Endothelial cell of umbilical vein (primary cell): ENCODE measurements around the gene NRROS. TPM values are rescaled to one million over a fixed set of nuclear protein-coding genes. Genes with fewer than 3 reads are reported as not detected.
"Not testable (repeated sequence)": the region's sequence is repeated elsewhere in the genome, so short reads cannot be mapped to it uniquely, and the experiment has no call there.

Source experiments
- BruUV-seq: library from RNA; stranded (reverse); fragments of 400-500 nt; replicated peaks from 2 replicates; lab custom pipeline; 2021; lab: Mats Ljungman, UMichigan
- CTCF ChIA-PET: fragments of 300-600, 350-600 bp; sonication (Branson Sonifier 250); formaldehyde crosslinking; loops from one replicate; lab custom pipeline; 2021; ENCODE audit warnings: antibody characterized with exemption, inconsistent platforms; lab: Charles Lee
- POLR2A ChIA-PET: fragments of 300-600, 350-600 bp; sonication (Branson Sonifier 250); formaldehyde crosslinking; loops from one replicate; lab custom pipeline; 2021; ENCODE audit warnings: antibody characterized with exemption, inconsistent platforms; lab: Charles Lee
- DNase-seq: peaks from one replicate; pipeline ENCODE4 v3.0.0-alpha.2; 2011; ENCODE audit warnings: low read depth, low spot score
- FAIRE-seq: peaks from 2 replicates; lab custom pipeline; 2011; peaks lifted over from hg19 to GRCh38; lab: Jason Lieb, UNC
- H2AFZ ChIP-seq: 2 replicates; pipeline ENCODE4 v1.6.0; 2012; ENCODE audit warnings: low read depth, low read length, control low read depth, inconsistent platforms
- H3K27ac ChIP-seq: 2 replicates; pipeline ENCODE4 v1.5.1; 2011; ENCODE audit warnings: low read depth, mild to moderate bottlenecking, control low read depth, low read length, moderate library complexity; ENCODE audit not compliant: insufficient read depth
- H3K27me3 ChIP-seq, 2 experiments: 2 replicates each; pipeline versions ENCODE4 v1.6.0 to v1.6.1; 2011; ENCODE audit warnings: low read length in 2 of 2, mixed read lengths in 1 of 2; ENCODE audit not compliant: control insufficient read depth in 2 of 2, insufficient read depth in 2 of 2
- H3K36me3 ChIP-seq, 2 experiments: 2 replicates in 1 of 2; 3 replicates in 1 of 2; pipeline ENCODE4 v1.5.1; 2011; ENCODE audit warnings: low read length in 2 of 2, mild to moderate bottlenecking in 1 of 2, moderate library complexity in 1 of 2; ENCODE audit not compliant: control insufficient read depth in 2 of 2, insufficient read depth in 2 of 2; ENCODE audit errors: extremely low read depth in 1 of 2
- H3K4me1 ChIP-seq: 3 replicates; pipeline ENCODE4 v1.5.1; 2011; ENCODE audit warnings: mild to moderate bottlenecking, low read length; ENCODE audit not compliant: control insufficient read depth, insufficient read depth; ENCODE audit errors: extremely low read depth
- H3K4me2 ChIP-seq: 2 replicates; pipeline ENCODE4 v1.6.1; 2011; ENCODE audit warnings: low read length, control low read depth, mixed read lengths; ENCODE audit not compliant: insufficient read depth
- H3K4me3 ChIP-seq, 3 experiments: fragments of 200-600 bp in 1 of 3; sonication (generic), shearing (Covaris generic) in 1 of 3; replicated peaks in 1 of 3; 2 replicates each; pipeline ENCODE4 v1.5.1; 2011 to 2016; ENCODE audit warnings: control low read depth in 3 of 3, low read length in 3 of 3, mild to moderate bottlenecking in 2 of 3, inconsistent platforms in 1 of 3, low read depth in 1 of 3, moderate library complexity in 1 of 3; ENCODE audit not compliant: insufficient read depth in 1 of 3
- H3K79me2 ChIP-seq: 2 replicates; pipeline ENCODE4 v1.6.0; 2012; ENCODE audit warnings: low read length, inconsistent platforms; ENCODE audit not compliant: control insufficient read depth, insufficient read depth
- H3K9ac ChIP-seq: replicated peaks from 2 replicates; pipeline ENCODE3; 2011; ENCODE audit warnings: low read length, control low read depth; ENCODE audit not compliant: insufficient read depth; ENCODE audit errors: extremely low read depth
- H3K9me1 ChIP-seq: replicated peaks from 3 replicates; pipeline ENCODE4 v1.6.0; 2011; ENCODE audit warnings: mild to moderate bottlenecking, low read length; ENCODE audit not compliant: control insufficient read depth, insufficient read depth; ENCODE audit errors: extremely low read depth
- H3K9me3 ChIP-seq: replicated peaks from 2 replicates; pipeline ENCODE4 v1.5.1; 2012; ENCODE audit warnings: low read length, inconsistent platforms; ENCODE audit not compliant: control insufficient read depth, insufficient read depth
- H4K20me1 ChIP-seq: replicated peaks from 2 replicates; pipeline ENCODE3; 2011; ENCODE audit warnings: mild to moderate bottlenecking, low read length; ENCODE audit not compliant: control insufficient read depth, insufficient read depth; ENCODE audit errors: extremely low read depth
- CTCF ChIP-seq, 2 donors: IDR thresholded peaks; 1 replicate in 1 of 2; 2 replicates in 1 of 2; pipeline ENCODE4 v1.5.1; 2011; ENCODE audit warnings: low read length in 2 of 2, mild to moderate bottlenecking in 2 of 2, moderate library complexity in 2 of 2, control low read depth in 1 of 2, inconsistent platforms in 1 of 2, low read depth in 1 of 2; ENCODE audit not compliant: insufficient read depth in 1 of 2; ENCODE audit errors: extremely low read depth in 1 of 2
- EZH2 ChIP-seq: IDR thresholded peaks from 2 replicates; pipeline ENCODE4 v1.6.1; 2012; ENCODE audit warnings: borderline replicate concordance, low read depth, mild to moderate bottlenecking, moderate library complexity, low read length, inconsistent platforms; ENCODE audit not compliant: severe bottlenecking
- FOS ChIP-seq: IDR thresholded peaks from 2 replicates; pipeline ENCODE4 v1.6.1; 2011; ENCODE audit warnings: mild to moderate bottlenecking, low read length, moderate library complexity, borderline replicate concordance; ENCODE audit not compliant: insufficient read depth
- GATA2 ChIP-seq: IDR thresholded peaks from 2 replicates; pipeline ENCODE4 v1.7.0; 2011; ENCODE audit warnings: low read depth, mild to moderate bottlenecking, moderate library complexity, mixed read lengths, low read length; ENCODE audit not compliant: insufficient read length, insufficient read depth
- JUN ChIP-seq: IDR thresholded peaks from 2 replicates; pipeline ENCODE4 v1.6.1; 2011; ENCODE audit warnings: borderline replicate concordance, low read depth; ENCODE audit not compliant: insufficient read length, insufficient read depth
- MYC ChIP-seq: IDR thresholded peaks from one replicate; pipeline ENCODE4 v1.6.1; 2011; ENCODE audit warnings: mild to moderate bottlenecking, low read depth, low read length
- POLR2A ChIP-seq: IDR thresholded peaks from 2 replicates; pipeline ENCODE4 v1.6.1; 2012; ENCODE audit warnings: low read depth, mild to moderate bottlenecking, control low read depth, low read length
- POLR2AphosphoS5 ChIP-seq: IDR thresholded peaks from 2 replicates; pipeline ENCODE4 v1.6.1; 2012; ENCODE audit warnings: low read depth, mild to moderate bottlenecking, control low read depth, low read length, moderate library complexity; ENCODE audit not compliant: insufficient read depth
- dilution Hi-C: fragments of 300-500 bp; cut with MboI; formaldehyde crosslinking; loops from one replicate; pipeline ENCODE4 v1.15.0; 2019; ENCODE audit warnings: low sequenced_read_pairs; ENCODE audit not compliant: extremely low pct_ligation_motif_present
- intact Hi-C: fragments of 100-400 bp; cut with micrococcal nuclease; formaldehyde crosslinking; loops from one replicate; pipeline ENCODE4 v1.10.0; 2022
- polyA plus RNA-seq, 4 experiments: library from polyadenylated mRNA; depleted of rRNA in 3 of 4; stranded (reverse) in 3 of 4; unstranded in 1 of 4; fragments of >200 nt; gene quantifications; 2 replicates each; pipeline versions ENCODE4 v1.2.1 to v1.2.3, GENCODE V29; 2011 to 2012; ENCODE audit warnings: missing spikeins in 1 of 4
- total RNA-seq: library from RNA; stranded (reverse); gene quantifications from 2 replicates; pipeline ENCODE4 v1.2.3, GENCODE V29; 2021
- TF ChIP-seq, protein P1 (sequence below): IDR thresholded peaks from 2 replicates; pipeline ENCODE4 v1.6.1; 2011; ENCODE audit not compliant: insufficient read depth, insufficient read length

The NRROS gene
- total and polyA plus RNA-seq, 2 donors (not counting 3 experiments of a cell fraction or from before 2014, with no cell fraction given), result 8.1 to 15.6 TPM

GRCh38 chr3:196619223-196619622 is 20.3 kb upstream of the NRROS start:
- intact Hi-C loops, result no loop called here

DNA sequence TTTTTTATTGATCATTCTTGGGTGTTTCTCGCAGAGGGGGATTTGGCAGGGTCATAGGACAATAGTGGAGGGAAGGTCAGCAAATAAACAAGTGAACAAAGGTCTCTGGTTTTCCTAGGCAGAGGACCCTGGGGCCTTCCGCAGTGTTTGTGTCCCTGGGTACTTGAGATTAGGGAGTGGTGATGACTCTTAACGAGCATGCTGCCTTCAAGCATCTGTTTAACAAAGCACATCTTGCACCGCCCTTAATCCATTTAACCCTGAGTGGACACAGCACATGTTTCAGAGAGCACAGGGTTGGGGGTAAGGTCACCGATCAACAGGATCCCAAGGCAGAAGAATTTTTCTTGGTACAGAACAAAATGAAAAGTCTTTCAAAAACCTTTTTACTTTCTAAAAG is 19.9 kb upstream of the NRROS start:
- POLR2A ChIA-PET, result interaction anchor here (0.7 kb wide), 1 partner anchor 32 kb away, joined by 3 read pairs; no protein-coding TSS in a partner anchor
- H3K9ac ChIP-seq, BruUV-seq, H3K4me3 ChIP-seq, H3K36me3 ChIP-seq, H3K4me2 ChIP-seq, H4K20me1 ChIP-seq, H3K9me3 ChIP-seq, H3K27me3 ChIP-seq, H3K79me2 ChIP-seq, FAIRE-seq, H3K9me1 ChIP-seq, dilution Hi-C loops, H3K27ac ChIP-seq, DNase-seq: not testable (repeated sequence)
- H3K4me1 ChIP-seq, result peaks cover 10% of the 10 kb centered on the region
- CTCF ChIA-PET, result interaction anchor here (0.9 to 2.0 kb wide), 5 partner anchors 10 to 72 kb away, joined by 3 to 5 read pairs (median 3); no protein-coding TSS in a partner anchor
- intact Hi-C loops, result loop anchor here (1.0 kb wide), 1 partner anchor 13 kb away; no protein-coding TSS in a partner anchor
- peak overlapping the region; percentile 85 for H2AFZ ChIP-seq

More at GRCh38 chr3:196619223-196619622, 20.3 kb upstream of the NRROS start:
- DNase-seq (no peak), FAIRE-seq (no peak)
- Histone ChIP-seq H3K27ac (no peak overlapping the region), H3K9me3 (no peaks in the 10 kb centered on the region), H3K79me2 (no peaks in the 10 kb centered on the region), H3K9ac (no peak overlapping the region), H3K4me2 (no peak overlapping the region), H2AFZ (no peak overlapping the region), H3K9me1 (no peaks in the 10 kb centered on the region), H3K27me3 (no peaks in the 10 kb centered on the region), H3K36me3 (no peaks in the 10 kb centered on the region), H4K20me1 (no peaks in the 10 kb centered on the region), H3K4me1 (peaks cover 10% of the 10 kb centered on the region), H3K4me3 (no peak overlapping the region)
- no TSS peak for BruUV-seq
- CTCF ChIA-PET, result interaction anchor here (0.9 to 2.0 kb wide), 4 partner anchors 10 to 66 kb away, joined by 3 to 5 read pairs (median 4); no protein-coding TSS in a partner anchor
- POLR2A ChIA-PET, result interaction anchor here (0.7 kb wide), 1 partner anchor 32 kb away, joined by 3 read pairs; no protein-coding TSS in a partner anchor
- dilution Hi-C loops, result no loop called here
- no peak for TF ChIP-seq FOS
- TF ChIP-seq EZH2, result no peak
- TF ChIP-seq POLR2A, result no peak
- no peak for TF ChIP-seq POLR2AphosphoS5
- TF ChIP-seq, protein P1, sequence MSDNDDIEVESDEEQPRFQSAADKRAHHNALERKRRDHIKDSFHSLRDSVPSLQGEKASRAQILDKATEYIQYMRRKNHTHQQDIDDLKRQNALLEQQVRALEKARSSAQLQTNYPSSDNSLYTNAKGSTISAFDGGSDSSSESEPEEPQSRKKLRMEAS, result no peak
- TF ChIP-seq GATA2, result no peak
- TF ChIP-seq CTCF (IDR thresholded peaks at IDR 0.05; ENCODE audit: extremely low read depth in 1 of 2, insufficient read depth in 1 of 2, low read depth in 1 of 2, low read length in 2 of 2), result no peak
- no peak for TF ChIP-seq MYC
- TF ChIP-seq JUN, result no peak
